ENCODE results near the gene RARRES2. TPM values are rescaled to one million over a fixed set of nuclear protein-coding genes. Genes with fewer than 3 reads are reported as not detected.
A peak's percentile ranks its signal among the peaks of the same experiment; 100 is the strongest.

The RARRES2 gene
- total RNA-seq, 6 donors from 2014 or later: 54.2 to 303 (median 160) TPM

DNA sequence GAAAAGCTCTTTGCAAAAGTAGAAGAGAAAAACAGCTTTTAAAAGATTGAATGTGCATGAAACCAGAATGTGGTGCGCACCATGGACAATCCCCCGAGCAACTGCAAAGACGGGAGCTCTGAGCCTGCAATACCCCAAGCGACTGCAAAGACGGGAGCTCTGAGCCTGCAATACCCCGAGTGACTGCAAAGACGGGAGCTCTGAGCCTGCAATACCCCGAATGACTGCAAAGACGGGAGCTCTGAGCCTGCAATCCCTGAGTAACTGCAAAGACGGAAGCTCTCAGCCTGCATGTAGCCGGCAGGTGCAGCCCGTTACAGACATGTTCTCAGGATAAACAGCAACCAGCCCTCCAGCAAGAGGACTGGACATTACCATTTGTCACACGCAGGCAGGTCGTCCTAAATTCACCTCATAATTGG lies 43.9 kb upstream of the RARRES2 start:
- ATAC-seq (ENCODE audit: low FRiP score in 2 of 2) (no peak), DNase-seq (no peak)
- Histone ChIP-seq H3K27ac (no peak overlapping the region), H3K4me3 (no peak overlapping the region), H3K27me3 (no peaks in the 10 kb centered on the region), H3K36me3 (no peaks in the 10 kb centered on the region), H3K9me3 (no peaks in the 10 kb centered on the region), H3K4me1 (peaks cover 5 to 19% (median 9%) of the 10 kb centered on the region in 4 donors)
- no peak for TF ChIP-seq CTCF (IDR thresholded peaks at IDR 0.05)
- no peak for TF ChIP-seq POLR2A (IDR thresholded peaks at IDR 0.05)
- no peak for TF ChIP-seq EP300 (IDR thresholded peaks at IDR 0.05)
- no peak for TF ChIP-seq POLR2AphosphoS5 (IDR thresholded peaks at IDR 0.05)
- 82 to 89% methylated on average over 13 to 14 of the region's 14 CpGs for WGBS, 2 donors

DNA sequence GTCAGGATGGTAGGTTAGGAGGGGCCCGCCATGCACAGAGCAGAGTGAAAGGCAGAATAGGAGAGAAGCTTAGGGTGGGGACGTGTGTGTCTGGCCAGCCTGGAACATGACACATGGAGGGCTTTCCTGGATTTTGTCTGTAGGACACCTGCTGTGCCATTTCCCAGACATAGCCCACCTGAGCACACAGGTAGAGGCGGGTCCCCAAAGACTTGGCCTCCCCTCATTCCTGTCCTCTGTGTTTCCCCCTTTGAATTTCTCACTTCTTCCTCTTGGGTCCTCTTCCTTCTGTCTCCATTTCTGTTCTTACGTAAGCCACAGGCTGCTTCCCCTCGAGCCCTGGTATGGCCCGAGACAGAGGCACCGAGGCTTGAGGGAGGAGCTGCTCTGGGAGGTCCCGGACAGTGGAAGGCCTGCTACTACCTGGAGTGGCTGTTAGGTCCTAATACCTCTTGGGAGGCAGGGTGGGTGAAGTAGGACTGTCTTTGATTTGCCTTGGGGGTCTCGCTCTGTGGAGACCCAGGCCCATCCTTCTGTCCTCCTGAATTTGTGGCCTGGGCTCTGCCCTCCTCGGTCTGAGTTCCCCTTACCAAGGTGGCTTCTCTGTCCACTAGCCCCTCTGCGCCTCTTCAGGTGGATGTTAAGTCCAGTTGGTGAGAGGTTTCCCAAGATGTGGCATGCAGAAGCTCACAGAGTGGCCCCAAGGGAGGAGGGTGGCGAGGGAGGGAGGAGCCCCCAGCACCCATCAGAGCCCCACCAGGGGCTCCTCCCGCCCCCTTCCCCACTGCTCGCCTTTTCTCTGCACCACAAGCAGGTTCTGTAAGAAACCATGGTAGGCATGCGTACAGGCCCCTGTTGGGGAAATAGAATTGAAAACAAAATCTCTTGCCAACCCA lies 43.2 kb upstream of the RARRES2 start:
- H3K4me1 ChIP-seq: peaks cover 9 to 26% (median 15%) of the 10 kb centered on the region in 4 donors
- no peaks in the 10 kb centered on the region for H3K27me3 ChIP-seq
- H3K36me3 ChIP-seq: no peaks in the 10 kb centered on the region
- no peaks in the 10 kb centered on the region for H3K9me3 ChIP-seq
- TF ChIP-seq CTCF (IDR thresholded peaks at IDR 0.05): no peak
- no peak for TF ChIP-seq POLR2A (IDR thresholded peaks at IDR 0.05)
- no peak for TF ChIP-seq POLR2AphosphoS5 (IDR thresholded peaks at IDR 0.05)
- no peak for TF ChIP-seq EP300 (IDR thresholded peaks at IDR 0.05)
- ATAC-seq (ENCODE audit: low FRiP score in 2 of 2) (peak in 1 of 2 donors; percentile 20), DNase-seq (no peak)
- 77 to 83% methylated on average over 13 to 15 of the region's 15 CpGs for WGBS, 2 donors
- peak overlapping the region in 2 of 4 donors; percentile 4 to 24 for H3K27ac ChIP-seq
- no peak overlapping the region for H3K4me3 ChIP-seq

DNA sequence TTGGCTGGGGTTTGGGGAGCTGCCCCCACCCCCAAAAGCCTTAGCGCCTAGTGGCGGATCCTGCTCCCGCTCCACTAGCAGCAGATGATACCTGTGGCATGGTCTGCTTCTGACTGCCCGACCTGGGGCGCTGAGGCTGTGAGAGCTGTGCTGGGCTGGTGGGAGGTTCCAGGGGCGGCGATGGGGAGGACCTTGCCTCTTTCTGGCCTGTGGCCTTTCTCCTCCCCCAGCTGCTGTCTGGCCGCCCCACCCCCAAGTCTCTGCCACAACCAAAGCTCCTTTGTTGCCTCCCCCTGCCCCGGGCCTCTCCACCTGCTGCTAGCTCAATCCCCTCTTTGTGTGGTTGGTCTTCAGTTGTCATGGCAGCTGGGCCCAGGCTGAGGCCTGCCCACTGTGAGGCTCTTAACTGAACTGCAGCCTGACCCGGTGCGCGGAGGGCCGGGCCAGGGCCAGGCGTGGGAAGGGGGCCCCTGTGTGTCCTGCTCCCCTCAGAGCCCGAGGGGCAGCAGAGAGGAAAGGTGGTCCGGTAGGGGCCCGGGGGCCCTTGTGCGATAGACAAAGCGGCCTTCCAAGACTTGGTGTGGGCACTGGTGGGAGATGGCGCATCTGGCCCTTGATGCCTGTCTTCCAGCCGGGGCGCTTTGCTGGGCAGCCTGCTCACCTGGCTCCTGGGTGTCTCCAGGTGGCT lies 42.4 kb upstream of the RARRES2 start:
- TF ChIP-seq CTCF (IDR thresholded peaks at IDR 0.05) (no peak), EP300 (IDR thresholded peaks at IDR 0.05) (no peak), POLR2A (IDR thresholded peaks at IDR 0.05) (no peak), POLR2AphosphoS5 (IDR thresholded peaks at IDR 0.05) (no peak)
- 78 to 89% methylated on average over 6 to 20 of the region's 22 CpGs for WGBS, 2 donors
- peak overlapping the region in 1 of 4 donors; percentile 4 for H3K27ac ChIP-seq
- peaks cover 8 to 24% (median 12%) of the 10 kb centered on the region in 4 donors for H3K4me1 ChIP-seq
- DNase-seq (peak in 1 of 2 donors; percentile 74), ATAC-seq (ENCODE audit: low FRiP score in 2 of 2) (no peak)
- no peak overlapping the region for H3K4me3 ChIP-seq
- no peaks in the 10 kb centered on the region for H3K9me3 ChIP-seq
- no peaks in the 10 kb centered on the region for H3K27me3 ChIP-seq
- H3K36me3 ChIP-seq: no peaks in the 10 kb centered on the region

DNA sequence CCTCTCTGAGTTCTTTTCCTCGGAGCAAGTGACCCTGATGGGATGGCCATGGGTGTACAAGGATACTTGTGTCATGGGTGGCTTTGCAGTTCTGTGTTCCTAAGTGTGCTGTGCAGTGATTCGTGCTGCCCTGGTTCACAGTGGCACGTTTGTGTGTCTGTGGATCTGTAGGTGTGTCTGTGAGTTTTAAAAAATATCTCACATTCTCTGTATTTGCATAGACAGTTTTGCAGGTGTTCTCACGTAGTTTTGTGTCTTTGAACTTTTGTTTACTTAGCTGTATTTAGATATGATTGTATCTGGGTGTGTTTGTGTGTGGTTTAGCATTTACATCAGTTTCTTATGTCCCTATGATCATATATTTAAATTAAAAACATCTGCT lies 41.4 kb upstream of the RARRES2 start:
- WGBS, 2 donors: 77 to 79% methylated on average over 4 of the region's 4 CpGs

More for the DNA sequence above, 41.4 kb upstream of the RARRES2 start:
- ATAC-seq (ENCODE audit: low FRiP score in 2 of 2) (no peak), DNase-seq (no peak)
- no peaks in the 10 kb centered on the region for H3K27me3 ChIP-seq
- no peaks in the 10 kb centered on the region for H3K36me3 ChIP-seq
- no peaks in the 10 kb centered on the region for H3K9me3 ChIP-seq
- H3K27ac ChIP-seq: no peak overlapping the region
- H3K4me1 ChIP-seq: peaks cover 14 to 26% (median 18%) of the 10 kb centered on the region in 4 donors
- H3K4me3 ChIP-seq: no peak overlapping the region
- TF ChIP-seq CTCF (IDR thresholded peaks at IDR 0.05) (no peak), EP300 (IDR thresholded peaks at IDR 0.05) (no peak), POLR2A (IDR thresholded peaks at IDR 0.05) (no peak), POLR2AphosphoS5 (IDR thresholded peaks at IDR 0.05) (no peak)

Data from upper lobe of left lung (tissue), 6 donors.